HEK293 (cell line): Measurements from ENCODE around the gene DGKZ.

Experiments used
- CTCF ChIA-PET: fragments of 350-600 bp; formaldehyde crosslinking; extraction: SDS; loops from one replicate; lab custom pipeline; 2021; ENCODE audit warnings: antibody characterized with exemption; lab: Yijun Ruan, JAX
- POLR2A ChIA-PET: fragments of 300-600 bp; formaldehyde crosslinking; extraction: SDS; loops from one replicate; lab custom pipeline; 2020; ENCODE audit warnings: antibody characterized with exemption, inconsistent platforms; lab: Yijun Ruan, JAX
- H3K27ac ChIP-seq: fragments of 200-500 bp; sonication (Bioruptor generic); 2 replicates; pipeline ENCODE4 v1.5.1; 2014; ENCODE audit warnings: low read depth, low read length, control low read depth, inconsistent platforms; ENCODE audit errors: extremely low read depth
- H3K36me3 ChIP-seq, 2 experiments: fragments of 200-500 bp in 1 of 2; sonication (Bioruptor generic) in 1 of 2; 1 replicate in 1 of 2; 2 replicates in 1 of 2; pipeline ENCODE4 v1.5.1; 2014 to 2017; ENCODE audit warnings: inconsistent platforms in 2 of 2, low read length in 2 of 2; ENCODE audit not compliant: control insufficient read depth in 2 of 2, insufficient read depth in 1 of 2
- H3K4me1 ChIP-seq: fragments of 200-500 bp; sonication (Bioruptor generic); 2 replicates; pipeline ENCODE4 v1.5.1; 2014; ENCODE audit warnings: mild to moderate bottlenecking, low read length, inconsistent platforms; ENCODE audit not compliant: control insufficient read depth, insufficient read depth
- H3K4me3 ChIP-seq: 2 replicates; pipeline ENCODE4 v1.5.1; 2011; ENCODE audit warnings: low read depth, mild to moderate bottlenecking, control low read depth, low read length, moderate library complexity
- H3K9me3 ChIP-seq: fragments of 200-500 bp; sonication (Bioruptor generic); 2 replicates; pipeline ENCODE4 v1.5.1; 2014; ENCODE audit warnings: low read depth, low read length, inconsistent platforms; ENCODE audit not compliant: control insufficient read depth, insufficient read depth
- GLIS2 ChIP-seq: fragments of 450-650 bp; formaldehyde crosslinking; IDR thresholded peaks from 2 replicates; pipeline ENCODE4 v1.5.1; 2016; ENCODE audit warnings: missing biosample characterization, missing genetic modification characterization
- OVOL3 ChIP-seq: fragments of 450-650 bp; formaldehyde crosslinking; IDR thresholded peaks from 2 replicates; pipeline ENCODE4 v1.5.1; 2016; ENCODE audit warnings: missing biosample characterization, missing genetic modification characterization
- SCRT2 ChIP-seq: fragments of 450-650 bp; formaldehyde crosslinking; IDR thresholded peaks from 2 replicates; pipeline ENCODE4 v1.5.1; 2016; ENCODE audit warnings: missing biosample characterization, missing genetic modification characterization
- SP3 ChIP-seq: fragments of 450-650 bp; formaldehyde crosslinking; IDR thresholded peaks from 2 replicates; pipeline ENCODE4 v1.5.1; 2016; ENCODE audit warnings: missing biosample characterization, missing genetic modification characterization
- TSHZ1 ChIP-seq: fragments of 450-650 bp; formaldehyde crosslinking; IDR thresholded peaks from 2 replicates; pipeline ENCODE4 v1.5.1; 2016; ENCODE audit warnings: missing biosample characterization, missing genetic modification characterization, borderline replicate concordance
- ZFP69B ChIP-seq: fragments of 450-650 bp; formaldehyde crosslinking; IDR thresholded peaks from 2 replicates; pipeline ENCODE4 v1.5.1; 2016; ENCODE audit warnings: missing biosample characterization, missing genetic modification characterization
- ZNF2 ChIP-seq: fragments of 450-650 bp; formaldehyde crosslinking; IDR thresholded peaks from 2 replicates; pipeline ENCODE4 v1.5.1; 2016; ENCODE audit warnings: missing biosample characterization, missing genetic modification characterization
- ZNF24 ChIP-seq: fragments of 450-650 bp; formaldehyde crosslinking; IDR thresholded peaks from 2 replicates; pipeline ENCODE4 v1.5.1; 2016; ENCODE audit warnings: missing biosample characterization, missing genetic modification characterization
- ZNF366 ChIP-seq: fragments of 450-650 bp; formaldehyde crosslinking; conservative IDR thresholded peaks from 2 replicates; pipeline ENCODE4 v1.5.1; 2016; ENCODE audit warnings: missing biosample characterization, missing genetic modification characterization
- ZNF433 ChIP-seq: fragments of 450-650 bp; formaldehyde crosslinking; IDR thresholded peaks from 2 replicates; pipeline ENCODE4 v1.5.1; 2016; ENCODE audit warnings: missing biosample characterization, missing genetic modification characterization, low read depth
- ZNF571 ChIP-seq: fragments of 450-650 bp; formaldehyde crosslinking; IDR thresholded peaks from 2 replicates; pipeline ENCODE4 v1.5.0; 2017; ENCODE audit warnings: missing biosample characterization, missing genetic modification characterization
- ZNF585B ChIP-seq: fragments of 450-650 bp; formaldehyde crosslinking; IDR thresholded peaks from 2 replicates; pipeline ENCODE4 v1.5.1; 2016; ENCODE audit warnings: missing biosample characterization, missing genetic modification characterization
- ZNF654 ChIP-seq: fragments of 450-650 bp; formaldehyde crosslinking; IDR thresholded peaks from 2 replicates; pipeline ENCODE4 v1.5.1; 2016; ENCODE audit warnings: low read depth, missing biosample characterization, missing genetic modification characterization
- ZNF701 ChIP-seq: fragments of 450-650 bp; formaldehyde crosslinking; IDR thresholded peaks from 2 replicates; pipeline ENCODE4 v1.5.1; 2016; ENCODE audit warnings: missing biosample characterization, missing genetic modification characterization
- ZNF747 ChIP-seq: fragments of 450-650 bp; formaldehyde crosslinking; IDR thresholded peaks from 2 replicates; pipeline ENCODE4 v1.5.1; 2016; ENCODE audit warnings: missing biosample characterization, missing genetic modification characterization
- TF ChIP-seq, protein P1 (sequence below): fragments of 450-650 bp; formaldehyde crosslinking; IDR thresholded peaks from 2 replicates; pipeline ENCODE4 v1.5.1; 2016; ENCODE audit warnings: missing biosample characterization, missing genetic modification characterization
- TF ChIP-seq, protein P2 (sequence below): fragments of 450-650 bp; formaldehyde crosslinking; conservative IDR thresholded peaks from 2 replicates; pipeline ENCODE4 v1.5.1; 2016; ENCODE audit warnings: low read depth, missing biosample characterization, missing genetic modification characterization
- TF ChIP-seq, protein P3 (sequence below): fragments of 450-650 bp; formaldehyde crosslinking; IDR thresholded peaks from 2 replicates; pipeline ENCODE4 v1.5.1; 2016; ENCODE audit warnings: missing biosample characterization, missing genetic modification characterization
- TF ChIP-seq, protein P4 (sequence below): fragments of 450-650 bp; formaldehyde crosslinking; IDR thresholded peaks from 2 replicates; pipeline ENCODE4; 2016; ENCODE audit warnings: missing biosample characterization, missing genetic modification characterization

The DGKZ gene

DNA sequence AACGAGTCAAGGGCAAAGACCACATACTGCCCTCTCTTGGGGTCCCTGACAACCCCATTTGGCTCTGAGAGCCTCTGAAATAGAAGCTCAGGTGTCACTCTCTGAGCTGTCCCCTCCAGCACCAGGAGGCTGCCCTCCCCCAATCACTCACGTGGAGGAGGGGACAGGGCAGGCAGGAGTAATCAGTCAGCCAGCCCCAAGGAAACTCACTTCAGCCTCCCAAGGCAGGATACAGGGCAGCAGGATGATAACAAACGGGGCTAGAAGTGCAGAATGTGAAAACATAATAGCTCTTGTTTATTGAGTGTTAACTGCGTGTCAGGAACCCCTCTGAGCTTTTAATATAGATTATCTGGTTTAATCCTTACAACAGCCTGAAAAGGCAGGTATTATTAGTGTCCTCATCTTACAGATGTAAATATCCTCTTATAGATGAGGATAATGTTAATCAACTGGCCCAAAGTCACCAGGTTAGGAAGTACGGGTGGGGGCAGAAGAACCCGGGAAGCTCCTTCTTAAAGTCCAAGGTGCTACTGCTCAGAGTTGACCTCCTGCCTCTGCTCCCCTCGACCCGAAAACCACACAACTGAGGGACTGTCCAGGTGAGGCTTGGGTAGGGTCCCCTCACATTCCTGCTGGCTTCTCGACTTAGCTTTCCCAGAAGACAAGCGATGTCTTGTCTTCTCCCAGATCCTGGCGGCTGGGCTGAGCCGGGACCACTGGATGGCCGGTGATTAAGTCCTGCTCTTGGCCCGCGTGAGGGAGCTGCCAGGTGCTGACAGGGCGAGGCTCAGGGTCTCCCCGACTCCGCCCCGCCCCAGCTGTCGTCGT is 41.6 kb downstream of the DGKZ start (continued):
- TF ChIP-seq SCRT2 (tag by site-specific recombination) (no peak), ZNF585B (tag by site-specific recombination) (peak; percentile 18; the same call in 1 of the 2 replicates), ZNF24 (no peak), TSHZ1 (no peak), ZNF571 (no peak), GLIS2 (tag by site-specific recombination) (0 out of 2 replicates have a peak, but pooled peaks have one; percentile 9)

GRCh38 chr11:46389450-46390330 is 42.4 kb downstream of the DGKZ start:
- Histone ChIP-seq H3K4me1 (no peaks in the 10 kb centered on the region), H3K4me3 (peak overlapping the region; percentile 48), H3K9me3 (no peaks in the 10 kb centered on the region), H3K36me3 (no peaks in the 10 kb centered on the region), H3K27ac (no peak overlapping the region)
- ChIA-PET CTCF (interaction anchor here (0.6 to 5.4 kb wide), 43 partner anchors 9 to 764 kb away, joined by 3 to 56 read pairs (median 4); partner anchors contain the start of genes ATG13 and HARBI1), POLR2A (interaction anchor here (0.6 to 1.5 kb wide), 4 partner anchors 10 to 163 kb away, joined by 3 to 5 read pairs (median 4); no protein-coding TSS in a partner anchor)
- TF ChIP-seq, protein P1, sequence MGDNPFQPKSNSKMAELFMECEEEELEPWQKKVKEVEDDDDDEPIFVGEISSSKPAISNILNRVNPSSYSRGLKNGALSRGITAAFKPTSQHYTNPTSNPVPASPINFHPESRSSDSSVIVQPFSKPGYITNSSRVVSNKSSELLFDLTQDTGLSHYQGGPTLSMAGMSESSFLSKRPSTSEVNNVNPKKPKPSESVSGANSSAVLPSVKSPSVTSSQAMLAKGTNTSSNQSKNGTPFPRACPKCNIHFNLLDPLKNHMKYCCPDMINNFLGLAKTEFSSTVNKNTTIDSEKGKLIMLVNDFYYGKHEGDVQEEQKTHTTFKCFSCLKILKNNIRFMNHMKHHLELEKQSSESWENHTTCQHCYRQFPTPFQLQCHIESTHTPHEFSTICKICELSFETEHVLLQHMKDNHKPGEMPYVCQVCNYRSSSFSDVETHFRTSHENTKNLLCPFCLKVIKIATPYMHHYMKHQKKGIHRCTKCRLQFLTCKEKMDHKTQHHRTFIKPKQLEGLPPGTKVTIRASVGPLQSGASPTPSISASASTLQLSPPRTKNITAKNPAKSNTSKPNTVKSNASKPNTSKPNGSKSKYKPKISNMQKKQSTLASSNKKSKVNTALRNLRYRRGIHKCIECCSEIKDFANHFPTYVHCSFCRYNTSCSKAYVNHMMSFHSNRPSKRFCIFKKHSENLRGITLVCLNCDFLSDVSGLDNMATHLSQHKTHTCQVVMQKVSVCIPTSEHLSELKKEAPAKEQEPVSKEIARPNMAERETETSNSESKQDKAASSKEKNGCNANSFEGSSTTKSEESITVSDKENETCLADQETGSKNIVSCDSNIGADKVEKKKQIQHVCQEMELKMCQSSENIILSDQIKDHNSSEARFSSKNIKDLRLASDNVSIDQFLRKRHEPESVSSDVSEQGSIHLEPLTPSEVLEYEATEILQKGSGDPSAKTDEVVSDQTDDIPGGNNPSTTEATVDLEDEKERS (tag by site-specific recombination) = no peak
- TF ChIP-seq OVOL3 (no peak), ZNF366 (tag by site-specific recombination) (no peak), ZFP69B (no peak), GLIS2 (tag by site-specific recombination) (peak; percentile 93), SP3 (tag by site-specific recombination) (peak; percentile 38), ZNF747 (tag by site-specific recombination) (no peak), ZNF2 (tag by site-specific recombination) (peak; percentile 64; the same call in 1 of the 2 replicates), ZNF701 (tag by site-specific recombination) (no peak), ZNF654 (tag by site-specific recombination) (peak; percentile 69), ZNF433 (tag by site-specific recombination) (no peak)
- TF ChIP-seq, protein P2, sequence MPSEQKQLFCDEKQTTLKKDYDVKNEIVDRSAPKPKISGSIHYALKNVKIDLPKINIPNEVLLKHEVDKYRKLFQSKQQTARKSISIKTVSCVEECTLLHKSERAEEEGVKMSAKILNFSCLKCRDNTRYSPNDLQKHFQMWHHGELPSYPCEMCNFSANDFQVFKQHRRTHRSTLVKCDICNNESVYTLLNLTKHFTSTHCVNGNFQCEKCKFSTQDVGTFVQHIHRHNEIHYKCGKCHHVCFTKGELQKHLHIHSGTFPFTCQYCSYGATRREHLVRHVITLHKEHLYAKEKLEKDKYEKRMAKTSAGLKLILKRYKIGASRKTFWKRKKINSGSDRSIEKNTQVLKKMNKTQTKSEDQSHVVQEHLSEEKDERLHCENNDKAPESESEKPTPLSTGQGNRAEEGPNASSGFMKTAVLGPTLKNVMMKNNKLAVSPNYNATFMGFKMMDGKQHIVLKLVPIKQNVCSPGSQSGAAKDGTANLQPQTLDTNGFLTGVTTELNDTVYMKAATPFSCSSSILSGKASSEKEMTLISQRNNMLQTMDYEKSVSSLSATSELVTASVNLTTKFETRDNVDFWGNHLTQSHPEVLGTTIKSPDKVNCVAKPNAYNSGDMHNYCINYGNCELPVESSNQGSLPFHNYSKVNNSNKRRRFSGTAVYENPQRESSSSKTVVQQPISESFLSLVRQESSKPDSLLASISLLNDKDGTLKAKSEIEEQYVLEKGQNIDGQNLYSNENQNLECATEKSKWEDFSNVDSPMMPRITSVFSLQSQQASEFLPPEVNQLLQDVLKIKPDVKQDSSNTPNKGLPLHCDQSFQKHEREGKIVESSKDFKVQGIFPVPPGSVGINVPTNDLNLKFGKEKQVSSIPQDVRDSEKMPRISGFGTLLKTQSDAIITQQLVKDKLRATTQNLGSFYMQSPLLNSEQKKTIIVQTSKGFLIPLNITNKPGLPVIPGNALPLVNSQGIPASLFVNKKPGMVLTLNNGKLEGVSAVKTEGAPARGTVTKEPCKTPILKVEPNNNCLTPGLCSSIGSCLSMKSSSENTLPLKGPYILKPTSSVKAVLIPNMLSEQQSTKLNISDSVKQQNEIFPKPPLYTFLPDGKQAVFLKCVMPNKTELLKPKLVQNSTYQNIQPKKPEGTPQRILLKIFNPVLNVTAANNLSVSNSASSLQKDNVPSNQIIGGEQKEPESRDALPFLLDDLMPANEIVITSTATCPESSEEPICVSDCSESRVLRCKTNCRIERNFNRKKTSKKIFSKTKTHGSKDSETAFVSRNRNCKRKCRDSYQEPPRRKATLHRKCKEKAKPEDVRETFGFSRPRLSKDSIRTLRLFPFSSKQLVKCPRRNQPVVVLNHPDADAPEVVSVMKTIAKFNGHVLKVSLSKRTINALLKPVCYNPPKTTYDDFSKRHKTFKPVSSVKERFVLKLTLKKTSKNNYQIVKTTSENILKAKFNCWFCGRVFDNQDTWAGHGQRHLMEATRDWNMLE (tag by site-specific recombination) = no peak
- TF ChIP-seq, protein P3, sequence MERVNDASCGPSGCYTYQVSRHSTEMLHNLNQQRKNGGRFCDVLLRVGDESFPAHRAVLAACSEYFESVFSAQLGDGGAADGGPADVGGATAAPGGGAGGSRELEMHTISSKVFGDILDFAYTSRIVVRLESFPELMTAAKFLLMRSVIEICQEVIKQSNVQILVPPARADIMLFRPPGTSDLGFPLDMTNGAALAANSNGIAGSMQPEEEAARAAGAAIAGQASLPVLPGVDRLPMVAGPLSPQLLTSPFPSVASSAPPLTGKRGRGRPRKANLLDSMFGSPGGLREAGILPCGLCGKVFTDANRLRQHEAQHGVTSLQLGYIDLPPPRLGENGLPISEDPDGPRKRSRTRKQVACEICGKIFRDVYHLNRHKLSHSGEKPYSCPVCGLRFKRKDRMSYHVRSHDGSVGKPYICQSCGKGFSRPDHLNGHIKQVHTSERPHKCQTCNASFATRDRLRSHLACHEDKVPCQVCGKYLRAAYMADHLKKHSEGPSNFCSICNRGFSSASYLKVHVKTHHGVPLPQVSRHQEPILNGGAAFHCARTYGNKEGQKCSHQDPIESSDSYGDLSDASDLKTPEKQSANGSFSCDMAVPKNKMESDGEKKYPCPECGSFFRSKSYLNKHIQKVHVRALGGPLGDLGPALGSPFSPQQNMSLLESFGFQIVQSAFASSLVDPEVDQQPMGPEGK (tag by site-specific recombination) = peak; percentile 65
- TF ChIP-seq, protein P4, sequence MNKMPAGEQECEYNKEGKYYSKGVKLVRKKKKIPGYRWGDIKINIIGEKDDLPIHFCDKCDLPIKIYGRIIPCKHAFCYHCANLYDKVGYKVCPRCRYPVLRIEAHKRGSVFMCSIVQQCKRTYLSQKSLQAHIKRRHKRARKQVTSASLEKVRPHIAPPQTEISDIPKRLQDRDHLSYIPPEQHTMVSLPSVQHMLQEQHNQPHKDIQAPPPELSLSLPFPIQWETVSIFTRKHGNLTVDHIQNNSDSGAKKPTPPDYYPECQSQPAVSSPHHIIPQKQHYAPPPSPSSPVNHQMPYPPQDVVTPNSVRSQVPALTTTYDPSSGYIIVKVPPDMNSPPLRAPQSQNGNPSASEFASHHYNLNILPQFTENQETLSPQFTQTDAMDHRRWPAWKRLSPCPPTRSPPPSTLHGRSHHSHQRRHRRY (tag by site-specific recombination) = no peak
